Measurements from ENCODE around the gene PIM2. TPM values are rescaled to one million over a fixed set of nuclear protein-coding genes. Genes with fewer than 3 reads are reported as not detected.
A peak's percentile ranks its signal among the peaks of the same experiment; 100 is the strongest.

The PIM2 gene
- total and polyA plus RNA-seq, 9 of the 15 experiments (the other 6 are each of a cell fraction or from before 2014, with no cell fraction given) = 67.6 to 191 (median 108) TPM

GRCh38 chrX:48910926-48911411 lies 7.9 kb downstream of the PIM2 start (continued):
- peak; percentile 8 for TF ChIP-seq ZNF280A (IDR thresholded peaks at IDR 0.05; ENCODE audit: low read depth, partially characterized antibody)
- TF ChIP-seq ZNF695 (CRISPR knock-in tag; IDR thresholded peaks at IDR 0.05) = no peak
- no peak for TF ChIP-seq NFXL1 (CRISPR knock-in tag; IDR thresholded peaks at IDR 0.05)
- no peak for TF ChIP-seq ZBTB5 (IDR thresholded peaks at IDR 0.05)
- TF ChIP-seq YY1 (IDR thresholded peaks at IDR 0.05; ENCODE audit: borderline replicate concordance in 1 of 3, control insufficient read depth in 1 of 3, extremely low read depth in 1 of 3, insufficient read depth in 3 of 3, insufficient read length in 1 of 3, insufficient replicate concordance in 2 of 3, low read depth in 1 of 3, low read length in 2 of 3) = peak in 1 of 3 experiments; percentile 9
- TF ChIP-seq ZNF778 (CRISPR knock-in tag; IDR thresholded peaks at IDR 0.05) = no peak
- no peak for TF ChIP-seq THRA (IDR thresholded peaks at IDR 0.05)
- TF ChIP-seq HNRNPL (IDR thresholded peaks at IDR 0.05; ENCODE audit: low read depth, low read length) = no peak
- no peak for TF ChIP-seq ZBTB7A (IDR thresholded peaks at IDR 0.05; ENCODE audit: borderline replicate concordance, control insufficient read depth, low read depth, low read length)
- TF ChIP-seq PRDM10 (IDR thresholded peaks at IDR 0.05; ENCODE audit: partially characterized antibody) = peak; percentile 99
- TF ChIP-seq CHAMP1 (IDR thresholded peaks at IDR 0.05) = no peak
- peak; percentile 64; the same call in 1 of the 2 replicates for TF ChIP-seq ATF7 (IDR thresholded peaks at IDR 0.05)

Measured in K562 (cell line).